Stimulated activated CD8-positive, alpha-beta memory T cell treated with anti-CD3 and anti-CD28 coated beads, Interleukin-4, amount 100 ng/mL, for 4 hours (primary cell): ENCODE data around the gene PIK3C2G.

Experiments used
- DNase-seq, 2 donors: peaks; one replicate each; pipeline ENCODE4 v3.0.0-alpha.2; 2020; ENCODE audit warnings: low read depth in 2 of 2, low spot score in 1 of 2

PIK3C2G gene

GRCh38 chr12:18415227-18415626 is 153.9 kb downstream of the PIK3C2G start:
- no peak for DNase-seq

- no peak for DNase-seq
These were observed 155.1 kb downstream of the PIK3C2G start for GRCh38 chr12:18416412-18416811.

GRCh38 chr12:18419311-18419710 is 158.0 kb downstream of the PIK3C2G start:
- DNase-seq, result no peak

DNA sequence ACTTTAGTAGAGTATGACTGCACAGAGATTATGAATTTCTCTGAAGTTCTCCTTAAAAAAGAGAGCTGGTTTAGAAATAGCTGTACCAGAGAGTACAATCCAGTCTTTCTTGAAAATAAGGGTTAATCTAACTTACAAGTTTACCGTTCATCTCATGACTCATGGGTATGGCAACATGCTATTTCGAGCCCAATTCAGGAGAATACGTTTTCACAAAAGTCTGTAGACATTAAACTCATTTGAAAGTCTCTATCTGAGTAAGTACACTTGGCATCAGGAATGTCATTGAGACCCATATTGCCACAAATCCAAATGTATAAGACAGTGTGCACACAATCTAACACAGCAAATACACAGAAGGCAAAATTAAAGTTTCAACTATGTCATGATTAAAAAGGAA is 160.5 kb downstream of the PIK3C2G start:
- DNase-seq, result no peak

DNA sequence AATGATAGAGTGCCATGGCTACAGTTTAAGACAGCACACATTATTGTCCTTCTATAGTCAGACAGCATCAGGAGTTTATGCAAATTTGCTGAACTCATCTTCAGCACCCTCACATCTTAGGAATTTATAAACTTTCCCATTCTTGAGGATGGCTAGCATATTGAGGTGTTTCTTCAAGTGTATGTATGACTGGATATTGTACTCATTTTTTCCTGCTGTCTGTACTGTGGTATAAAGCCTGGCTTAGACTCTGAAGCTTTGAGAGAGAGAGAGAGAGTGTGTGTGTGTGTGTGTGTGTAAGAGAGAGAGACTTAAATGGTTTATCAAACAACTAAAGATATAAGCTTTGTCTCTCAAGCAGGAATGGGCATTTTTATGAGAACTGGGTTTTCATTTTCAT is 161.6 kb downstream of the PIK3C2G start:
- no peak for DNase-seq

GRCh38 chr12:18424857-18425256 is 163.5 kb downstream of the PIK3C2G start:
- no peak for DNase-seq

DNA sequence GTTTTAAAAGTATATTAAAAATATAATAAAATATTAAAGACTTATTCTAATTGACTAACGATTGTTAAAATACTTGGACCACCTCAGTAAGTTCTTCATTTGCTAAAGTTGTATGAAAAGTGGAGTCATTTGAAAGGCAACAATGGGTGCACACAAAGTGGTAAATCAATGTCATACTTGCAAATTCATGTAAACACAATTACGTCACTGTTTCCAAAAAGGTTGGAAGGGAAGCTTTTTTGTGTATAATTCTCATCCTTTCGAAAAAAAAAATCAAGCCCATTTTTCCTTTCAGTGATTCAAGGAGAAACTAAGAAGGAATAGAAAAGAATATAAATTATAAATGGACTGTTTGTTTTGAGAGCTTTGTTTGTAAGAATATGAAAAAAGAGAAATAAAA is 166.2 kb downstream of the PIK3C2G start:
- no peak for DNase-seq

DNA sequence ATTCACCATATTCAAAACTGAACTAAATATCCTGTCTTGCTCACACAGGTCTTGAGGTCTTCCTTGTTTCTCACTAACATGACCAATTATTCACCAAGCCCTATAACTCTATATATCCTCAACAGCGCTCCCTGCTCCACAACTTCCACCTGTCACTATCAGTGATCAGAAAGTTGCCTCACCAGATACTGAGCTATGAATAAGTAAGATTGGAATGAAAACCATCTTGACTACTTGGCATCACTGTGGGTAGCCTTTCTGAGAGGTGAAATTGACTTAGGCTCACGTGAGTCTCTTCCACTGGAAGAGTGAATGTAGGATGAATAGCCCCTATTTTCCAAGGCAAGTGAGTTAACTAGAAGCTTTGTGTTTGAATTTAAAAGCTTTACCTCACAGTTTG is 167.1 kb downstream of the PIK3C2G start:
- no peak for DNase-seq

DNA sequence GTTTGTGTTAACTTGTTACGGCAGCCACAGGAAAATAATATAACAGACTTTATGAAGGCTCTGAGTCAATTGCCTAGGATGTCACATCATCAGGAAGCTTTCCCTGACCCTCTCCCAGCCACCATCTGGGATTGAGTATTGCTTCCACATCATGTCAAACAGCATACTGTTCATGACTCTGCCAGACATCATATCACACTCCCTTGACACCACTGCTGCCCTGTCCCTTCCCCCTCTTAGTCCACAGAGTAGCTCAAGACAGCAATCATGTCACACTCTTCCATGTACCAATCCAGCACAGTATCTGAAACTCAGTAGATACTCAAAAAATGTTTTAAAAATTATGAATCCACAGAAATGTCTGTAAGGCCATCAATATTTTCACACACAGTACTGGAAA is 168.0 kb downstream of the PIK3C2G start:
- DNase-seq, result no peak

- no peak for DNase-seq
These were observed 169.2 kb downstream of the PIK3C2G start for GRCh38 chr12:18430425-18431048.

- no peak for DNase-seq
These were observed 170.5 kb downstream of the PIK3C2G start for GRCh38 chr12:18431771-18432170.

DNA sequence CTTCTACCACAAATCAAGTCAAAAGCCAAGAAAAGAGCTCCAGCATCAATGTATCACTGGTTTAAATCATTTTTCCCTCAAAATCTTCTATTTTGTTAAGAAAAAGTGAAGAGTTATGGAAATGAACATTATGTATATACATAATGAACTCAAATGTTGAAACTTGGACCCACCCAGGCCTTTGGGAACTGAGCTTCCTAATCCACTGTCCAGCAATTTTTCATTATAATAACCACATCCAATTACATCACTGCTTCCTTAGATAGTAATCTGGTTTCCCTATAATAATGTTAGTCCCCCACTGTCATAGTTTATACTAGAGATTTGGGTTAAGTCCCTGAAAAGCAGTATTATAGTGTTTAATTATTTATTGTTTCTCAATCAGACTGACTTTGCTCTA is 170.9 kb downstream of the PIK3C2G start:
- DNase-seq, result no peak

DNA sequence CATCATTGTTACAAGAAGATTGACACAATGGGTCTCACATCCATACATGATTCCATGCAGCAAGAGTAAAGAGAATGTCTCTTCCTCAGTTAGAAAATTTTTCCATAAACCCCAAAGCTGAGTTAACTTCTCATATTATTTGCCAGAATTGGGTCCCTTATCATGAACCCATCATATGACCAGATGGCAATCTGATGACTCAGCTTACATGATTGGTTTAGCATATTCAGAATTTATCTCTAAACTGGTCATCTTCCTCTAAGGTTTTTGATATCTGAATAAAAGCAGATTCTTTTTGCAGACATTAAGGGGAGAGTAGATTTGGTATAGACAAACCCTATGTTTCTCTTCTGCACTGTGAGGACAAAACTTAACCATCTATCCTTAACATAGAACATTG is 174.9 kb downstream of the PIK3C2G start:
- no peak for DNase-seq

GRCh38 chr12:18439541-18439940 is 178.2 kb downstream of the PIK3C2G start:
- no peak for DNase-seq

DNA sequence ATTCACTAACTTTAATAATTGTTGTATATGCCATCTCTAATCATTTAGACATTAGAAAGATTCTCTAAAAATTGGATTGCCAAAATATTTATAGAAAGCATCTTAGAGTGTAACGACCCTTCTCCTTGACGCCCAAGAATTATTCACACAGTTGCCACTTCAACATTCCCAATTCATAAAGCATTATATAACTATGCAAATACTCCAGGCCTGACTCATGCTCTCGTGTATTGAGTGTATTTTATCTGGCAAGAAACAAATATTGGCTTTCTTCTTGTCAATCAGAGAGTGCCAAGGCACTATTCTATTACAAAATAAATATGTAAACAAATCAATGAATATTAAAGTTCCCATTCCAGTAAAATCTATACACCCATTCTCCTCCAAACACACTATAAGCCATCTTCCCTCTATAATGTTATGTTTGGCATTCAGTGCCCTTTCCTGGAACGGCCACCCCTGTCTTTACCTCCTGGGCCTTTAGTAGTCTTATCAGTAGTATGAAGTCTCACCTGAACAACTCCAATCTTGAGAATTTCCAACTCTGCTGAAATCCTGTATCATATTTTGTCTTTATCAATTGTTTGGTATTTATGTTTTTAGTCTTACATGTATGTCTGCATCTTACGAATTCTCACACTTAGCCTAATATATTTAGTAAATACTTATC is 182.6 kb downstream of the PIK3C2G start:
- DNase-seq, result no peak

- no peak for DNase-seq
These were observed 184.8 kb downstream of the PIK3C2G start for GRCh38 chr12:18446061-18446644.

GRCh38 chr12:18454330-18454729 is 193.0 kb downstream of the PIK3C2G start:
- no peak for DNase-seq

DNA sequence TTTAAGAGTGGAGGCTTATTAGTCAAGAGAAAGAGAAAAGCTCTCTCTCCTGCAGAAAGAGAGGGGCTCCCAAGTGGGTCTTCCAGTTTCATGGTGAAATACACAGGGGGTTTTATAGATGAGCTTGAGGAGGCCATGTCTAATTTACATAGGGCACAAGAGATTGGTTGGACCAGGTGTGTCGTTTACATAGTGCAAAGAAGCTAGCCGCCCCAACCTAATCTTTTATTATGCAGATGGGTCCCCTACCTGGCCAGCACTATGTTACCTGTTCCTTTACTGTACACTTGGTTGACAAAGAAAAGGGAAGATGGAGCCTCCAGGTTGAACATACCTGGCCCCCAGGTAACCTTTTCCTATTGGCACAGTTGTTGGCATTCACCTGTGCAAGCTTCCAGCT is 195.0 kb downstream of the PIK3C2G start:
- no peak for DNase-seq

DNA sequence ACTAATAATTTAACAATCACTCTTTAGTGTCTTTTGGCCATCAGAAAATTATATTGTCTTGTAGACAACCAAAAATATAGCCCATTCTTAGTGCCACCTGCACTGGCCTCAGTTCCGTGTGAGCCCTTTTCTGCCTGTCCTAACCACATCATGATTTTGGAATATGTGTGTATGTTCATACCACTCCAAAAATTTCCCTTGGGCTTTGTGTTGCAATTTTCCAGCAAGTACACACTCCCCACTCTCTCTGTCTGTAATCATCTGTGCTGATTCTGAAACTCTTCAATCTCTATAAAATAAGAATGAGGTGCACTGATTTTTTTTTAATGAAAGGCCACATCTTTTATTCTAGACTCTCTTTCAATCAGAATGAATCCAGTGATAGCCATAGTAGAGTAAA is 196.0 kb downstream of the PIK3C2G start:
- DNase-seq, result no peak

- DNase-seq, result no peak
These were observed 200.4 kb downstream of the PIK3C2G start for GRCh38 chr12:18461758-18462157.

GRCh38 chr12:18462442-18462841 is 201.1 kb downstream of the PIK3C2G start:
- no peak for DNase-seq

GRCh38 chr12:18467620-18468245 is 206.4 kb downstream of the PIK3C2G start:
- no peak for DNase-seq
